IPS-NIHi11 (cell line): ENCODE measurements around the gene ARSI.

Experiments
- DNase-seq: peaks from one replicate; pipeline ENCODE4 v3.0.0; 2012; ENCODE audit warnings: mixed read lengths, low spot score

Gene ARSI

DNA sequence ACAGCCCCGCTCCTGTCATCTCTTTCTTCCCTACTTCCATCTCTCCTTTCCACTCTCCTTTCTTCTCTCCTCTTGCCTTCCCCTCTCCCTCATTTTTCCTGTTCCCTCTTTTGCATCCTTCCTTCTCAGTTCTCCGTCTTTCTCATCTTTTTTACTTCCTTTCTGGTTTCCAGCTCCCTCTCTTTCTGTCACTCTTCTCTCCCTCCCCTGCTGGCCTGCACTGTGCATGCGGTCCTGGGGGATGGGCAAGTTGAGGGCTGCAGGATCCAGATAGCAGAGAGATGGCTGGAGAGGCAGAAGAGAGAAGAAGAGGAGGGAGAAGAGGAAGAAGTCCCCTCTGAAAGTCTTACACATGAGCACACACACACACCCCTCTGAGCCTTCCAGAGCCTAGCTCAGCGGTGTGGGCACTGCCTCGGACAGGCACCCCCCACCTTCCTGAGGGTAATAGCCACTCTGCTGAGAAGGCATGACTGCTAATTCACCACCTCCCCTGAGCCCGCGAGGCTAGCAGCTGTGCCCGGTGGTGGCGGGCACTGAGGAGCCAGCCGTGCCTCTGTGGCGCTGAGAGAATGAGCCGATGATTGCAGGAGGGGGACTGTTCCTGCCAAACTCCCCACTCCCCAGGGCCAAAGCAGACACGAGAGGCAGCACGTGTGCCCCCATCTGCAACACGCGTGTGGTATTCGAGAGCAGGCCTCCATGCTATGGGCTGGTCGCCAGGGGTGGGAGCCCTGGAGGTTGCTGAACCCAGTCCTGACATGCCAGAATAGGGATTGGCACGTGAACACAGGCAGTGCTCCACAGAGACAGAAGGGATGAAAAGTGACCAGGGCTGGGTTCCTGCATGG, 9.4 kb downstream of the ARSI start:
- no peak for DNase-seq

DNA sequence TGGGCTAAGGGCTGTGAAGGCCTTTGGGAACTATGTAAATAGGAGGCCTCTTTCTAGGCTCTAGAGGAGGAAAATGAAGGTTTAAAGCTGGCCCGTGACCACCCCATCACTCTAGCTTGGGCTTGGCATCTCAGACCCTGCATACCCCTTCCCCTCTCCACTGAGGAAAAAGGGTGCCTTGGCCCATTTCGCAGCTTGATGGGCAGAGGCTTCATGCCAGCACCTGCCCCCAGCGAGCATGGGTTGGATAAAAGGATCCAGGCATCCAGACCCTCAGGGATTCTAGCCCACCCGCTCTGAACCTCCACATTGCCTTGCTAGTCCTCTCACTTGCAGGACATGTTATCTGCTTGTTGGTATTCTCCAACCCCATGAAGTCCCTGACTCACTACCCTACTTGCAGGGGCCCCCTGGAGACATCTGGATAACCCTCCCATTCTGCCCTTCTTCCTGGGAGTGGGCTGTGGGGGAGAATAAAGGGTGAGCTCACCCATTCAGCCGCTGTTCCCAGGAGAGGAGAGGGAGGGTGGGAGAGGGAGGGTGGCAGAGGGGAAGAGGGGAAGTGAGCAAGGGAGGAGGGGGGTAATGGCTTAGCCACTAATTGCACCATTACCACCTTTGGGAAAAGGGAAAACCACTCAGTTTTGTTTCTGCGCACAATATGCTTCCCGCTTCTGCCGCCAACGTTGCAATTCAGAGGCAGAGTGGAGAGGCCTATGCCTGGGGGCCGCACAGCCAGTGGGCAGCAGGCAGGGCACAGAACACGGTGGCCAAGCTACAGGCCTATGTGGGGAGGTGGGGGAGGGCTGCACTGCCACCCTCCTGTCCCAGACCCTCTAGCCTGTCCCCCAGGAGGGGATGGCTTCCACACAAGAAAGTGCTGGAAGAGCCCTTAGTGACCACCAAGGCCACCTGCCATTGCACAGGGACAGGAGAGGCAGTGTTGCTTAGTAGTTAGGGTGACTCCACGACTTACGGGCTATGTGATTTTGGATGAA, 11.0 kb downstream of the ARSI start:
- no peak for DNase-seq

DNA sequence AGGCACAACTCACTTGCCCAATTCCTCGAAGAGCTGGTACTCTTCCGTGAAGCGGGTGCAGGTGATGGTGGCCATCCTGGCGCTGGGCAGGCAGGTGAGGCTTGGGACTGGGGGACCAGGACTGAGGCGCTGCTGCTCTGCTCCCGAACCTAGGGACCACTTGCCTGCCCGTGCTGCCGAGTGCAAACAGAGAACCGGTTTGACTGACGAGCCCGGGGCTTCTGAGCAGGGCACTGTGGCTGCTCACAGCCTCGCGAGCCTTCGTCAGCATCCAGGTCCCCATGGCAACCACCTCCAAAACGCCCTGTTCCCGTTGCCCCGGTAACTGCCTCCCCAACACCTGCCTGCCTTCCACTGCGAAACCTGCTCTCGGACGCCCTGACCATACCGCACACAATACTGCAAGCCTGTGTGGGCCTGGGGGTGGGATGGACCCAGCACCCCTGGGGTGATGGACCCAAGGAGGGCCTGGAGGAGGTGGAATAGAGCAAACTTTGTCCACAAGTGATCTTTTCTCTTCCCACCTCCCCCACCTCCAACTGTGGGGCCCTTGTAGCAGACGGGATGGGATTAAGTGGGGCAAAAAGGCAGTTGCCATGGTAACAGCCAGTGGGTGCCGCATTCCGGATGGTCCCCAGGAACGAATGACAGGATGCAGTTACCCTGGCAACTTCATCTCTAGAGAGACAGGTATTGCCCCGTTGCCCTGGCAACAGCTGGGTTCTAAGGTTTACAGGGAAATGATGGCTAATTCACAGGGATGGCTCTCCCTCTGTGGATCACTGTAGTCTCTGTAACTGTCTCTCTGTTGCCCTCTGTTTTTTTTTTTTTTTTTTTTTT, 12.9 kb downstream of the ARSI start, which contains the start of gene CAMK2A:
TSS of gene CAMK2A (minus strand) at position 223 of the 840 bp plus-strand sequence. CDS start at position 75, 148 bp downstream.
- DNase-seq, result peak; percentile 74

DNA sequence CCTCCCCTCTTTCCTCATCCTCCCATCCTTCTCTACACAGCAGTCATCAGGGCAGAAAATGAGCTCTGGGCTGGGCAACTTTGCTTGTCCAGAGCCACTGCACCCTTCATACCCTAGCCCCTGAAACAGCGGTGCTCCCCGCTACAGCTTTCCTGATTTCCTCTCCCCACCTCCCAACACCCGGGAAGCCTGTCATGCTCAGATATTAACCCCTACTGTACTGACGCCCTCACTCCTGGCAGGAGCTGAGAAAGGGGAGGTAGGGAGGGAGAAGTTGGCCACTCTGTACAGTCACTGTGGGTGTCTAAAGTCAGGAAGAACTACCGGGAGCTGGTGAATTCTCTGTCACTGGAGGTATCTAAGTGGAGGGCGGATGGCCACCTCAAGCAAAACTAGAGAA, 13.9 kb downstream of the ARSI start:
- no peak for DNase-seq

DNA sequence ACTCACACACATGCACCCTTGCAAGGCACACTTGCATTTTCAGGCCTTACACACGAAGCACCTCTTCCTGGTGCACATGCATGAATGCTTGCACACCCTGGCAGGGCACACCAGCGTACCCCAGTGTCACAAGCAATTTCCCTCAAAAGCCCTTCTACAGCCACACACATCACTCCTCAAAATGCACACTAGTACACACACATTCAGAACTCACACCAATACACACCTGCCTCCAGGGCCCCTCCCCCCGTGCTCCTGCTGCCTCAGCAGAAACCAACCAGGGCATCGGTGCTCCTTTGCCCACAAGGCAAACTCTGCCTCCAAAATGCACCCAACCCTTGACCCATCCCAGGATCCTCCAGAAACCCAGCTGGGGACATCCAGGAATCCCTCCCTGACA, 14.3 kb downstream of the ARSI start:
- DNase-seq, result no peak

DNA sequence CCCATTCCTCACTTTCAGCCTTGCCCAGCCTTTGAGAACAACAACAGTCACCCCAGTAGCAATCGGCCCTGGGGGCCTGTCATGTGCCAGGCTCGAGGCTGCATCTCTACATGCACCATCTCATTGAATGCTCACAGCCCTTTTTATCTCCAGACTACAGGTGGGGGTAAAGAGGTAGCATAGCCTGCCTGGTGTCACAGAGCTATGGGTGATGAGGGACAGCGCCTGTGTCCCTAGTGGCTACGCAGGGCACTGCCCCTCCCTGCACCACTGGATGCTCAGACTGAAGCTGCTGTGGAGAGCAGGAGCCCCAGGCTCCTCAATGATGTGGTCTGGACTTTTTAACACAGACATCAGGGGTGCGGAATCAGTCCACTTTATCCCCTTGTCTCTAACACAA, 15.9 kb downstream of the ARSI start:
- DNase-seq, result peak; percentile 81

DNA sequence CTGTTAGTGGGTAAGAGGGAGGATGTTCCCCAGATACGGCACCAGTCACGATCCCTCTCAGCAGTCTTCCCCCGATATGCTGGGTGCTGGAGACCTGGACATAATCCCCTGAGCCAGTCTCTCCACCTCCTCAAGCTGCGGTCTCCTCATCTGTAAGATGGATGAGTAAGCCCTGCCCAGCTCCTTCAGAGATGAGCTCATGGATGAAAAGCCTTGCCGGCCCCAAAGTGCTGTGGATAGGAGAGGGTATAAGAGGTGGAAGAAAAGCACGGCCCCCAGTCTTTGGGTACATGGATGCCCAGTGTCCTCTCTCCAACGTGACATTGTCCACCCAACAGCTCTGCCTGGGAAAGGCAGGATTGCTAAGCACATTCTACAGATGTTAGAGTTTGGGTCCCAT, 17.6 kb downstream of the ARSI start:
- DNase-seq, result no peak

DNA sequence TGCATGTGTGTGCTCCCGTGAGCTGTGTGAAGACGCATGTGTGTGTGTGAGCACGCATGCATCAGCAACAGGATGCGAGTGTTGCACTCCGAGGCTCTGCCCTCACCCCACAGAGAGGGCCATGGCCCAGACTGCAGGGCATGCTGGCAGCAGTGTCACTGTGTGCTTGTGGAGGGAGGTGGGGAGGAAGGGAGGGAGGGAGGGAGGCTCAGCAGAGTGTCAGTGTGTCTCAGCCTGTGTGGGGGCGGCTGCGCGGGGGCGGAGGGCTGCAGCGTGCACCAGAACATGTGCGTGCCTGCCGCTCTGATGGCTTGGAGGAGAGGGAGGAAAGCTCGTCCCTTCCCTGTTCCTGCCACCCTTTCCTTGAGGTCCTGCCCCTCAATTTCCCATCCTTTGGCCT, 18.4 kb downstream of the ARSI start:
- DNase-seq, result no peak

DNA sequence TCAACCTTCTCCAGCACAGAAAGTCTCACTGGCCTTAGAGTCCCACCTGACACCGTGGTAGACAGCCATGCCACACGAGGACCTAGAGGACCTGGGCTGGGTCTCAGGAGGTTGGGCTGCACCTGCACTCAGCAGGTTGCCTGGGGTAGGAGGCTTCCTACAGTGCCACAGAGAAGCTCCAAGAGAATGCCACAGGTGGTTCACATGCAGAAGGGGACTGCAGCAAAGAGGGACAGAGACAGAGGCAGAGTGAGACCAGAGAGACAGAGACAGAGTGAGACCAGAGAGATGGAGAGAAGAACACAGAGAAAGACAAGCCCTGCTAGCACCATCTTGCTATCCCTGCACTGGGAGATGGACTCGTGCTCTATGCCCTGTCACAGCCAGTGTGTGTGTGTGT, 18.8 kb downstream of the ARSI start:
- no peak for DNase-seq

DNA sequence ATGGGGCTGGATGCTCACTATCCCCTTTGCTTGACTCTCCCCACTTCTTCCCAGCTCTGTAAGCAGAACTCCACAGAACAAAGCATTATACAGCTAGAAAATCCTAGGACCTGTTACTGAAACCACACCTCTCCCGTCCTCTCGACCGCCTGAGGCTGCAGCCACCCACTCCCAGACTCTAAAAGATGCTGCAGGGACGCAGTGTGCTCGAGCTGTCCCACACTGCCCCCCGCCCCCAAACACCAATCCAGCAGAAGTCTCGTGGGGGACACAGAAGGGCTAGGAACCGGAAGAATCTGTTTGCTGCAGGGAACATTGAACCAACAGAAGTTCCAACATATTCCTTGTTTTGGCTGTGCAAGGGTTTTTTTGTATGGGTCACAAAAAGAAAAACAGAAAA, 20.7 kb downstream of the ARSI start:
- DNase-seq, result no peak

DNA sequence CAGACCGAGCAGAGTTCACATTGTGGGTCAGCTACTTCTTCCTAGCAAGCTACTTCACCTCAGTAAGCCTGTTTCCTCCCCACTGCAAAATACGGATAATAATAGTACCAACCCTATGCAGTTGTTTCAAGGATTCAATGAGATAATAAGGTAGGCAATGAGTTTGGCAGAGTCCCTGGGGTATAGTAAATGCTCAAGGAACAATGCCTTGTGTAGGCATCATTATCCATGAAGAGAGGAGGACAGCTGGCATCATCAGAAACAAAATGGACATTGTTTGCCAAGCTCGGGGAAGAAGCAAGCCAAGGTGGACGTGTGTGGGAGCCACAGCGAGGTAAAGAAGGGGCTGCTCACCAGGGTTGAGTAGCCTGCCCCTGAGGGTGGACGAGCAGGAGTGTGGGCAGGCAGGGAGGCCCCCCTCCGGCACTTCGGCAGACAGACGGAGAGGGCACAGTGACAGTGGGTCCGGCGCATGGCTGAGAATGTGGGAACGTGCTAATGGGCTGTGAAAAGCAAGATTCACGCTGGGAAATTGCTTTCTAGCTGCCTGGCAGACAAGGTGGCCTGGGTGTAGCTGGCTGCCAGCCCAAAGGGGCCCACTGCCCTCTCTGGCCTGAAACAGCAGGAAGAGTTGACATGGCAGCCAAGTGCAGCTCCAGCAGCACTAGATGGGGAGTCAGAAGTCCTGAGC, 23.2 kb downstream of the ARSI start:
- no peak for DNase-seq

DNA sequence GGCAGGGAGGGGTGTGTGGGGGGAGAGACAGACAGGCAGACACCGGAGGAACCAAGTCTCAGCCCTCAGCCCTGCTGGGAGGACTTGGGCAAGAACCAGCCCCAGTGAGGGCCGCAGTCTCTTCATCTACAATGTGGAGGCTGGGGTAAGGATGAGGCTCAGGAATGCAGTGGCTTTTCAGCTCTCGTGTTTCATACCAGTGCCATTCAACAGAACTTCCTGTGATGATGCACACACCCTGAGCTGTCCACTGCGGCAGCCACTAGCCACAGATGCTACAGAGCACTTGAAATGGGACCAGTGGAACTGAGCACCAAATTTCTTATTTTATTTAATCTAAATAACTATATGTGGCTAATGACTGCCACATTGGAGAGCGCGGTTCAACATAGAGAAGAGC, 23.8 kb downstream of the ARSI start:
- DNase-seq, result no peak

DNA sequence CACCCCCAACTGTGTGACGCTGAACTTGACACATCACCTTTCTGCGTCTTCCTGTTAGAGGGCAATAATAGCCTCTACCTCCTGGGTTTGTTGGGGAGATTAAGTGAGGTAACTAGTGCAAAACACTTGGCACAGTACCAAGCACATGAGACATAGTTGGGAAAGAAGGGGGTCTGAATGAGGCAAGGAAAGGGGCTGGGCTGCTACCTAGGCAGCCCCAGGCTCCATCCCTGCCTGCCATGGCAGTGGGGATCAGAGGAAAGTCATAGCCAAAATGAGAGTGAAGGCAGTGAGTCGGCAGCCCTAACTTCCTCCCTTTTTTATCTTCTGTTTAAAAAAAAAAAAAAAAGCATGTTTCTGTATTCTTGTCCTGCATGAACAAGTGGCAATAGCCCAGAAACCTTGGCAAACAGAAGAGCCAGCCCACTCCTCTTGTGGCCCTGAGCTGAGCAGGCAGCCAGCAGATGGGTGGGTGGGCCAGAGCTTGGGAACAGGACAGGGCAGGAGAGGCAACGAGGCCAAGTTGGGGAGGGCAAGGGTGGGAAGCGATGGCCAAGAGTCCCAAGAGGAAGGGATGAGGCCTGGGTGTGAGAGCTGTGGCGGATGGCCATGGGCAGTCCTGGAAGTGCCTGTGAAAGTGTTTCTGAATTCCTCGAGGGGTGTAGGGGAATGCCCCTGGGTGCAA, 24.5 kb downstream of the ARSI start:
- DNase-seq, result no peak

DNA sequence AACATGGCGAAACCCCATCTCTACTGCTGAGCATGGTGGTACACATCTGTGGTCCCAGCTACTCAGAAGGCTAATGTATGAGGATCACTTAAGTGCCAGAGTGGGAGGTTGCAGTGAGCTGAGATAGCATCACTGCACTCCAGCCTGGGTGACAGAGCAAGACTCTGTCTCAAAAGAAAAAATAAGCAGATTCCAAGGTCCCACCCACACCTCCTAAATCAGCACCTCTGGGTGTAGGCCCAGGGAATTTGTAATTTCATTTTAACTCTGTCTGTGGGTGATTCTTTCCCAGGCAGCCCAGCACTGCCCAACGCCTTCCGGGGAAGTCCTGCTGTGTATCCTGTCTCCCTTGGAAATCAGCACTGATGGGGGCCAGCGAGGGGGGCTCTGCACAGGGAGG, 25.7 kb downstream of the ARSI start:
- no peak for DNase-seq

DNA sequence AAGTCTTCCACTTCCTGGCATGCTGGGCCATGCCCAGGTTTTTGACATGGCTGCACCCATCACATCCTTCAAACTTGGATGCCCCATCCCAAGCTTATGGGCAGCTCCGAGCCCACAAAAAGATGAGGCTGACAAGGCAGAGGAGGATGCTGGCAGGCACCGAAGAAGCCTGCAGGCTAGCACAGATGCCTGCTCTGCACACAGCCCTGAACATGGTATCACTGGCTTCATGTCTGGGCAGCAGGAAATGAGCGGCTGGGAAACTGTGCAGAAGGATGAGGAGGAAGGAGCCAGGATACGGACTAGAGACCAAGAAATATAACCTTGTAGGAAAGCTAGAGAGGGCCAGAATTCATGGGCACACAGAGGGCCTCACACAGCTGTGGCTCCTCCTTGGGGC, 27.9 kb downstream of the ARSI start:
- no peak for DNase-seq

DNA sequence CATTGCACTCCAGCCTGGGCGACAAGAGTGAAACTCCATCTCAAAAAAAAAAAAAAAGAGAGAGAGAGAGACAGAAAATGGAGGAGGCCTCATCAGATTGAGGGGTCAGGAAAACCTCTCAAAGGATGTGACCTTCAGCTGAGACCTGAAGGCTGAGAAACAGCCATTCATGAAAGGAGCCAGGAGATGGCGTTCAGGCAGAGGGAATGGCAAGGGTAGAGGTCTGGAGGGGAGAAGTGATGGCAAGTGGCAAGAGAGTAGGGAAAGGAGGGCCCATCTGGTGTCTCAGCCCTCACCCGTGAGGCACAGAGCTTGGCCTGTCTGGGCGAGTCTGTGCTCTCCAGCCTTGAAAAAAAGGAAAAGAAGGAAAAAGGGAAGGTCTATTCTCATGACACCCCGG, 30.2 kb downstream of the ARSI start:
- DNase-seq, result peak; percentile 67

DNA sequence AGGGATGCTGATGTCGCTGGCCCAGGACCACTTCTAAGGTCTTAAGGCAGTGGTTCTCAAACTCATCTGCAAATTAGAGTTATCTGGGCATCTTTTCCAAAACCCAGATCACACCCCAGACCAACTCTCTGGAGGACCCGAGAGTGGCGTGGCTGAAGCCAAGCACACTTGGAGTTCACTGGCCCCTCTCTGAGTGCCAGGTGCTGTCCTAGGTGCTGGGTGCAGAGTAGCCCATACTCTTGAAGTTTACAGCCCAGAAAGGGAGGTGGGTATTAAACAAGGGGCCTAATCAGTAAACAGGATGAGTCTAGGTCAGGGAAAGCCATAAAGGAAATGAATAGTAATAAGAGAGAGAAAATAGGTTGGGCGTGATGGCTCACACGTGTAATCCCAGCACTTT, 30.8 kb downstream of the ARSI start:
- DNase-seq, result no peak

DNA sequence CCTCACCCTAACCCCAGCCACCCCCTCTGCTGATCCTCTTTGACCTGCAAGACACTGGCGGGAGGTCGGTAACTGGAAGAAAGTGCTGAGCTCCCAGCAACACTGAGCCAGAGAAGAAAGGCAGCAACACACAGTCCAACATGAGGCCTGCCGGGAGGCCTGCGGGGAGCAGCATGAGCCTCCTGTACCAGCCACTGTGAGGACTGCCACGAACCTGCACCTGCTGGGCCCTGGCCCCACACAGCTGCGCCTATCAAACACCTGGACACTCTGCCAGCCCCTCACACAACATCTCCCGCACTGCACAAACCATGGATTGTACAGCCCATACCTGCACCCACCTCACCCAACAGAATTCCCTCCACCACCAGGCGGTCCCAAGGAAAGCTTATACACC, 31.4 kb downstream of the ARSI start:
- no peak for DNase-seq

DNA sequence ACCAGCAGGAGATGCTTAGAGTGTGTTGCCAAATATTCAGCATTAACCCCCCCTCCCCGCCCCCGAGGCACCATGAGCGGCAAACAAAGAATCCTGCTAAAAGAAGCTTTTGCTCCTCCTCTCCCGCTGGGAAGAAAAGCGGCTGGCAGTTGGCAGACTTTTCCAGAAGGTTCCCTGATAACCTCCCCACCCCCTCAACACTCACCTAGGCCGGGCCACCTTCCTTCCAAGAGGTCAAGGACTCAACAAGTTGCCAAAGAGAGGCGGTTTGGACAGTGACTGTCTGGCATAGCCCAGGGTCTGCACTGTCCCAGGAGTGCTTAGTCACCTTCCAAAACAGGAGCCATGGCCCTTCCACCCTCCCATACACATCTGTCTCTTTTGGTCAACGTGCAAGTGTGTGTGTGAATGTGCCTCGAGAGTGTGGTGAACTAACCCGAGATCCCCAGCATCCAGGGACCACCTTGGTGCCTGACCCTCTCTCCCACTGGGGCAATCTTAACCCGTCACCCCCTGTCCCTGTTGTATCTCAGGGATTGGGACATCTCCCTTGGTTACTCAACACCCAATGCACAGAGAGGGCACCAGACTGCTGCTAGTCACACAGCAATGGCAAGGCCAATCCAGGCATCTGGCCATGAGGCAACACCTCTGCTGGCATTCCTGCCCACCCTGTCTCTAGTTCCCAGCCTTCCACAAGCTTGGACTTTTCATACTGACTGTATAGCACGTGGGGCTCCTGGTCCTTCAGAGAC, 32.0 kb downstream of the ARSI start:
- no peak for DNase-seq

DNA sequence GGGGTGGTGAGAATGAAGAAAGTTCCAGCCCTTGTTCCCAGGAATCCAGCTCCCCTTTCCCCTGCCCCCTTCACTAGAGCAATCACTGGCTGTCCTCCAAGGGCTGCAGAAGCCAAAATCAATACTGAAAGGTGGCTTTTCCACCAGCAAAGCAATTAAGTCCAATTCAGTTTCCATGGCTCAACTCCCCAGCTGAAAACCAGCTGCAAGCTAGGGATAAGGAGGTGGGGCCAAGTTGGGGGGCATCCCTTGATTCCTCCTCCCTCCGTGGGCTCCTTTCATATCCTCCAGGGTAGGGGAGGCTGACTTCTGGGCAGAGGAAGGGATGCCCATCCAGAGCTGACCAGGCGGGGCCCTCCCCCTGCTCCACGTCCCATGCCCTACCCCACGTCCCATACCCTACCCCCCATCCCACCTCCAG, 35.8 kb downstream of the ARSI start:
- DNase-seq, result no peak
